Cardiac muscle cell (in vitro differentiated cells and primary cell): ENCODE data around the gene OOSP3. TPM values are rescaled to one million over a fixed set of nuclear protein-coding genes. Genes with fewer than 3 reads are reported as not detected.
"Not testable (repeated sequence)": the region's sequence is repeated elsewhere in the genome, so short reads cannot be mapped to it uniquely, and the experiment has no call there.

Experiments
- DNase-seq, 2 donors: peaks; one replicate each; pipeline versions ENCODE4 v3.0.0 to v3.0.0-alpha.2; 2010 to 2017; ENCODE audit warnings: low read depth in 1 of 2, low spot score in 1 of 2
- H3K27ac ChIP-seq: fragments of 200-600 bp; sonication (generic); 2 replicates; pipeline ENCODE4 v1.5.1; 2016
- H3K27me3 ChIP-seq: fragments of 200-600 bp; sonication (generic); 2 replicates; pipeline ENCODE4 v1.6.0; 2016; ENCODE audit warnings: control low read depth
- H3K36me3 ChIP-seq: fragments of 200-600 bp; sonication (generic); 2 replicates; pipeline ENCODE4 v1.5.1; 2016; ENCODE audit warnings: control low read depth
- H3K4me1 ChIP-seq: fragments of 200-600 bp; sonication (generic); 2 replicates; pipeline ENCODE4 v1.8.1; 2017; ENCODE audit warnings: low read depth, mild to moderate bottlenecking, mixed run types
- H3K4me3 ChIP-seq: fragments of 200-600 bp; sonication (generic); 2 replicates; pipeline ENCODE4 v1.5.1; 2016; ENCODE audit warnings: mild to moderate bottlenecking
- H3K9me3 ChIP-seq: fragments of 200-600 bp; sonication (generic); 2 replicates; pipeline ENCODE4 v1.5.1; 2017; ENCODE audit warnings: low read depth, mild to moderate bottlenecking, control low read depth
- CTCF ChIP-seq: IDR thresholded peaks from 2 replicates; pipeline ENCODE4 v1.5.1; 2012; ENCODE audit warnings: low read depth, mild to moderate bottlenecking, low read length
- polyA plus RNA-seq: library from polyadenylated mRNA; unstranded; fragments of >200 nt; fragmentation: Nextera tagmentation; extraction: Ambion mirVana; gene quantifications from 2 replicates; pipeline ENCODE4 v1.2.1, GENCODE V29; 2016
- total RNA-seq: library from RNA; depleted of rRNA; stranded (reverse); fragments of >200 nt; gene quantifications from 2 replicates; pipeline ENCODE4 v1.2.3, GENCODE V29; 2016

OOSP3 gene
- total and polyA plus RNA-seq, 2 experiments from 2014 or later = not detected

- no peak for TF ChIP-seq CTCF
- H3K4me1 ChIP-seq = no peaks in the 10 kb centered on the region
- H3K4me3 ChIP-seq = no peak overlapping the region
- DNase-seq = peak in 1 of 2 donors; percentile 48
- no peaks in the 10 kb centered on the region for H3K9me3 ChIP-seq
- no peaks in the 10 kb centered on the region for H3K36me3 ChIP-seq
- no peak overlapping the region for H3K27ac ChIP-seq
- H3K27me3 ChIP-seq = no peaks in the 10 kb centered on the region
Observed at GRCh38 chr11:59901306-59901705, 22.7 kb downstream of the OOSP3 start.

GRCh38 chr11:59903569-59903968 lies 25.0 kb downstream of the OOSP3 start:
- not testable (repeated sequence) for H3K36me3 ChIP-seq, DNase-seq, H3K4me1 ChIP-seq, H3K27ac ChIP-seq, H3K9me3 ChIP-seq, H3K27me3 ChIP-seq, H3K4me3 ChIP-seq

GRCh38 chr11:59918480-59918879 lies 39.9 kb downstream of the OOSP3 start:
- Histone ChIP-seq H3K36me3 (no peaks in the 10 kb centered on the region), H3K27me3 (no peaks in the 10 kb centered on the region), H3K9me3 (no peaks in the 10 kb centered on the region), H3K4me3 (no peak overlapping the region), H3K27ac (no peak overlapping the region), H3K4me1 (no peaks in the 10 kb centered on the region)
- no peak for TF ChIP-seq CTCF
- DNase-seq = peak in 1 of 2 donors; percentile 41

GRCh38 chr11:59918987-59919589 lies 40.5 kb downstream of the OOSP3 start:
- Histone ChIP-seq H3K9me3 (no peaks in the 10 kb centered on the region), H3K27ac (no peak overlapping the region), H3K4me3 (no peak overlapping the region), H3K4me1 (no peaks in the 10 kb centered on the region), H3K36me3 (no peaks in the 10 kb centered on the region), H3K27me3 (no peaks in the 10 kb centered on the region)
- DNase-seq = peak; percentile 39 to 56
- TF ChIP-seq CTCF = peak; percentile 46

GRCh38 chr11:59923813-59924212 lies 45.2 kb downstream of the OOSP3 start:
- Histone ChIP-seq H3K9me3 (no peaks in the 10 kb centered on the region), H3K4me3 (no peak overlapping the region), H3K27me3 (no peaks in the 10 kb centered on the region), H3K27ac (no peak overlapping the region), H3K4me1 (no peaks in the 10 kb centered on the region), H3K36me3 (no peaks in the 10 kb centered on the region)
- DNase-seq = peak in 1 of 2 donors; percentile 1
- no peak for TF ChIP-seq CTCF

GRCh38 chr11:59931688-59932087 lies 53.1 kb downstream of the OOSP3 start:
- H3K27me3 ChIP-seq = no peaks in the 10 kb centered on the region
- no peak for TF ChIP-seq CTCF
- no peaks in the 10 kb centered on the region for H3K9me3 ChIP-seq
- H3K4me1 ChIP-seq = no peaks in the 10 kb centered on the region
- no peak overlapping the region for H3K27ac ChIP-seq
- H3K4me3 ChIP-seq = no peak overlapping the region
- DNase-seq = no peak
- H3K36me3 ChIP-seq = no peaks in the 10 kb centered on the region
